MM.1S (cell line): Measurements from ENCODE around the gene FBLIM1.

ENCODE experiments used
- CTCF ChIP-seq: fragments of 300-600 bp; sonication (generic); IDR thresholded peaks from 2 replicates; pipeline ENCODE4 v1.5.1; 2016; ENCODE audit warnings: antibody characterized with exemption, low read length, mixed read lengths
- EZH2 ChIP-seq: fragments of 300-600 bp; sonication (generic); optimal IDR thresholded peaks from 2 replicates; pipeline ENCODE3; 2017; ENCODE audit warnings: low read depth, mild to moderate bottlenecking, antibody characterized with exemption, low read length, mixed read lengths
- EZH2phosphoT487 ChIP-seq: fragments of 300-600 bp; sonication (generic); IDR thresholded peaks from 2 replicates; pipeline ENCODE4 v1.6.1; 2018; ENCODE audit warnings: antibody characterized with exemption, low read length

GRCh38 chr1:15797614-15798390 is 39.2 kb downstream of the FBLIM1 start:
- TF ChIP-seq CTCF (no peak), EZH2 (no peak), EZH2phosphoT487 (no peak)
